ENCODE results near the gene PDXP. TPM values are rescaled to one million over a fixed set of nuclear protein-coding genes. Genes with fewer than 3 reads are reported as not detected.

The PDXP gene
- total and polyA plus RNA-seq, 2 of the 13 experiments (the other 11 are each of a cell fraction or from before 2014, with no cell fraction given): 58.2 to 70.6 TPM

DNA sequence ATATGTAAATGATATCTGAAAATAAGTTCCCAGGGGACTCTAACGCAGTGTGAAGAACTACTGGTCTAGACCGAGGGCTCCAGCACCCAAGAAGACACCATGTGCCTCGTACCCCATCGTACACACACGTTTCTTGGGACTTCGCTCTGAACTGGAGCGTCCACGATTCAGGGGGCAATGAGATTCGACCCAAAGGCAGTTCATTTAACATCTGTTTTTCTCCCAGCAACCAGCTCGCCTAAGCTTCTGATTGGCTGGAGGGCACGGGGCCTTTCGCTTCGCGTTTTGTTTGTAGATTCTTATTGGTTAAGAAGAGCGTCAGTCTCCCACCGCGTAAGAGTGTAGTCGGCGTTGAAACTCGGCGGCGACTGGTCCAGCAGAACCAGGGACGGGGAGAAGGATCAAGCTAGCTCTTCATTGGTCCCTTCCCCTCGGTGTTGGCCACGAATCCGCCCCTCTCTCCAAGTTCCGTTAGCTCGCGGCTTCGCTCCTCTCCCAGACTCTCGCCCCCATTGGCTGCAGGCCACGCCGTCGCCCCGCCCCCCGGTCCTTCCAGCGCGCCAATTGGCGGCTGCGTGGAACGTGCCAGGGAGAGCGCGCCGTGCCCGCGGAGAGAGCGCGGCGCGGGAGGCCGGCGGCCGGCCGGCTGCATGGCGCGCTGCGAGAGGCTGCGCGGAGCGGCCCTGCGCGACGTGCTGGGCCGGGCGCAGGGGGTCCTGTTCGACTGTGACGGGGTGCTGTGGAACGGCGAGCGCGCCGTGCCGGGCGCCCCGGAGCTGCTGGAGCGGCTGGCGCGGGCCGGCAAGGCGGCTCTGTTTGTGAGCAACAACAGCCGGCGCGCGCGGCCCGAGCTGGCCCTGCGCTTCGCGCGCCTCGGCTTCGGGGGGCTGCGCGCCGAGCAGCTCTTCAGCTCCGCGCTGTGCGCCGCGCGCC, at the start of gene PDXP (continued):
- no peak for TF ChIP-seq SNAPC4 (CRISPR knock-in tag; IDR thresholded peaks at IDR 0.05)
- TF ChIP-seq HCFC1 (IDR thresholded peaks at IDR 0.05; ENCODE audit: low read depth, low read length): no peak
- TF ChIP-seq KLF6 (CRISPR knock-in tag; IDR thresholded peaks at IDR 0.05): no peak
- TF ChIP-seq POLR2G (IDR thresholded peaks at IDR 0.05; ENCODE audit: low read depth, low read length): peak; percentile 75
- TF ChIP-seq ZNF354B (CRISPR knock-in tag; IDR thresholded peaks at IDR 0.05): no peak
- no peak for TF ChIP-seq AHR (CRISPR knock-in tag; IDR thresholded peaks at IDR 0.05)
- TF ChIP-seq DPF2 (CRISPR knock-in tag; IDR thresholded peaks at IDR 0.05; ENCODE audit: borderline replicate concordance, low read depth): no peak
- peak; percentile 93 for TF ChIP-seq MAX (IDR thresholded peaks at IDR 0.05)
- TF ChIP-seq PRDM4 (CRISPR knock-in tag; IDR thresholded peaks at IDR 0.05; ENCODE audit: borderline replicate concordance): no peak
- no peak for TF ChIP-seq TEAD2 (CRISPR knock-in tag; IDR thresholded peaks at IDR 0.05)
- no peak for TF ChIP-seq XRCC5 (optimal IDR thresholded peaks at IDR 0.05; ENCODE audit: low read length)
- no peak for TF ChIP-seq ZNF121 (CRISPR knock-in tag; IDR thresholded peaks at IDR 0.05)
- no peak for TF ChIP-seq MAZ (IDR thresholded peaks at IDR 0.05; ENCODE audit: borderline replicate concordance, low read depth, low read length)
- no peak; the same call in 1 of the 2 replicates for TF ChIP-seq MAZ (CRISPR knock-in tag; IDR thresholded peaks at IDR 0.05; ENCODE audit: low read depth)
- no peak for TF ChIP-seq HNF1A (IDR thresholded peaks at IDR 0.05; ENCODE audit: low read depth)
- no peak for TF ChIP-seq HNF1A (CRISPR knock-in tag; IDR thresholded peaks at IDR 0.05; ENCODE audit: borderline replicate concordance)
- 0 out of 2 replicates have a peak, but pooled peaks have one; percentile 19 for TF ChIP-seq ZNF224 (CRISPR knock-in tag; IDR thresholded peaks at IDR 0.05)

Measured in HepG2 (cell line).